Colonic mucosa (tissue), 4 donors: ENCODE data around the gene RASSF7. TPM values are rescaled to one million over a fixed set of nuclear protein-coding genes. Genes with fewer than 3 reads are reported as not detected.

ENCODE experiments used
- DNase-seq: peaks from one replicate; pipeline ENCODE4 v3.0.0-alpha.2; 2020
- H3K27ac ChIP-seq: fragments of 200-600 bp; one replicate; pipeline ENCODE4 v1.8.0; 2021
- H3K27me3 ChIP-seq: fragments of 200-600 bp; one replicate; pipeline ENCODE4 v1.8.0; 2021
- H3K36me3 ChIP-seq: fragments of 200-600 bp; one replicate; pipeline ENCODE4 v1.8.0; 2021
- H3K4me1 ChIP-seq: fragments of 200-600 bp; one replicate; pipeline ENCODE4 v1.8.0; 2021; ENCODE audit warnings: mild to moderate bottlenecking
- H3K4me3 ChIP-seq: fragments of 200-600 bp; one replicate; pipeline ENCODE4 v1.8.0; 2021
- H3K9ac ChIP-seq, 2 donors: one replicate each; pipeline ENCODE4 v1.7.0; 2013; ENCODE audit warnings: control low read depth in 2 of 2, low read depth in 2 of 2, low read length in 2 of 2
- H3K9me3 ChIP-seq: fragments of 200-600 bp; one replicate; pipeline ENCODE4 v1.8.0; 2021
- CTCF ChIP-seq: fragments of 200-600 bp; IDR thresholded peaks from one replicate; pipeline ENCODE4 v1.8.0; 2022; ENCODE audit warnings: antibody characterized with exemption, mild to moderate bottlenecking
- intact Hi-C: fragments of 100-400 bp; cut with DNase I; formaldehyde crosslinking; loops from one replicate; pipeline ENCODE4 v1.14.1; 2022
- total RNA-seq, 2 donors: library from RNA; stranded (reverse); fragmentation: NEBNext Ultra II Directional in 1 of 2; extraction: Animal tissue kit (Norgen Biotek cat#: 25700) in 1 of 2; gene quantifications; one replicate each; pipeline ENCODE4 v1.2.1, GENCODE V29; 2021
- donor health status: healthy.
- donor health status: DM: no; HTN: no; CAD: no.
- donor health status: DM: no; HTN: no; CAD: no.

RASSF7 gene
- total RNA-seq, 2 donors from 2014 or later = 108 to 139 TPM

- Histone ChIP-seq H3K9ac (peak overlapping the region; percentile 46 to 54), H3K27ac (peak overlapping the region; percentile 29), H3K4me3 (peak overlapping the region; percentile 65), H3K9me3 (no peaks in the 10 kb centered on the region), H3K27me3 (no peaks in the 10 kb centered on the region), H3K36me3 (no peaks in the 10 kb centered on the region), H3K4me1 (peaks cover 16% of the 10 kb centered on the region)
- intact Hi-C loops = loop anchor here (5.0 kb wide), 1 partner anchor 43 kb away; the partner anchor contains the start of gene IRF7
- no peak for DNase-seq
- TF ChIP-seq CTCF = no peak
Measured at GRCh38 chr11:574632-575312, 14.0 kb downstream of the RASSF7 start.

- no peaks in the 10 kb centered on the region for H3K36me3 ChIP-seq
- peak; percentile 82 for DNase-seq
- peak overlapping the region; percentile 65 for H3K4me3 ChIP-seq
- H3K9me3 ChIP-seq = no peaks in the 10 kb centered on the region
- H3K27me3 ChIP-seq = no peaks in the 10 kb centered on the region
- peak overlapping the region; percentile 29 for H3K27ac ChIP-seq
- intact Hi-C loops = loop anchor here (5.0 kb wide), 1 partner anchor 42 kb away; the partner anchor contains the start of gene IRF7
- TF ChIP-seq CTCF = no peak
- peak overlapping the region; percentile 46 to 54 for H3K9ac ChIP-seq
- H3K4me1 ChIP-seq = peaks cover 16% of the 10 kb centered on the region
Measured at GRCh38 chr11:575313-575995, 14.7 kb downstream of the RASSF7 start.

- Histone ChIP-seq H3K9me3 (no peaks in the 10 kb centered on the region), H3K36me3 (no peaks in the 10 kb centered on the region), H3K27ac (peak within 1 kb of the TSS; percentile 77), H3K9ac (peak within 1 kb of the TSS; percentile 62 to 92), H3K27me3 (no peaks in the 10 kb centered on the region), H3K4me1 (peaks cover 16% of the 10 kb centered on the region), H3K4me3 (peak within 1 kb of the TSS; percentile 78)
- intact Hi-C loops = loop anchor here (5.0 kb wide), 1 partner anchor 41 kb away; the partner anchor contains the start of gene IRF7
- peak; percentile 95 for DNase-seq
- TF ChIP-seq CTCF = no peak
Measured at GRCh38 chr11:575996-576768, 15.4 kb downstream of the RASSF7 start, which contains the start of gene PHRF1. Gene PHRF1, plus strand, starts transcription at chr11:576470. Its CDS starts 5,043 bp downstream, at chr11:581513.

GRCh38 chr11:576811-577610 is 16.2 kb downstream of the RASSF7 start:
- no peak for TF ChIP-seq CTCF
- H3K27me3 ChIP-seq = no peaks in the 10 kb centered on the region
- DNase-seq = no peak
- peak overlapping the region; percentile 62 to 92 for H3K9ac ChIP-seq
- no peaks in the 10 kb centered on the region for H3K36me3 ChIP-seq
- H3K4me1 ChIP-seq = peaks cover 16% of the 10 kb centered on the region
- H3K9me3 ChIP-seq = no peaks in the 10 kb centered on the region
- intact Hi-C loops = loop anchor here (5.0 kb wide), 1 partner anchor 40 kb away; the partner anchor contains the start of gene IRF7
- peak overlapping the region; percentile 2 for H3K27ac ChIP-seq
- peak overlapping the region; percentile 78 for H3K4me3 ChIP-seq
